ENCODE results near the gene NUDT1.

NUDT1 gene

DNA sequence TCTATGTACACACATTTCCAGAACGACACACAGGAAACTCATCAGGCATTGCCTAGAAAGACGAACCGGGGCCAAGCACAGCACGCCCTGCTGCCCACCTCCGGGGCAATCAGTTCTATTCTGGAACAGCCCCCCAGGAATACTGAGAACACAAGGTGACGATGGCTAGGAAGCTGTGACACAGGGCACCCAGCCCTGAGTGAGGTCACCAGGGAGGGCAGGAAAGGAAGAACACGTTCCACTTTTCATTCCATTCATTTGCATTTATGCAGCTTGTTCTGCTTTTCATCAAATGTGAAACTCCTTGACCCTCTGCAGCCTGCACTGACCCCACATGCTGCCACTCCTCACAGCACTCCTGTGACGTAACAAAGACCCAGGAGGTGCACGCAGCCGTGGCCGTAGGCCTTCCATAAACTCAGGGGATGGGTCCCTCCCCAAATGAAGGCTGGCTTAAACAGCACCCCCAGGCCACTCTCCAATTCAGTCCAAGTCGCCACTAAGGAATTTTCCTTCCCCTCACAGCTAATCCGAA is 38.2 kb upstream of the NUDT1 start:
- no peak overlapping the region for H3K18ac ChIP-seq (ENCODE audit: low read length)
- H3K79me1 ChIP-seq (ENCODE audit: low read length), result no peaks in the 10 kb centered on the region
- H3K4ac ChIP-seq (ENCODE audit: low read depth, low read length), result no peak overlapping the region
- WGBS (ENCODE audit: extremely low coverage, insufficient coverage, insufficient read length), result no CpG with 5 or more reads among the region's 13 CpGs
- H3K23ac ChIP-seq (ENCODE audit: low read length), result no peak overlapping the region
- no peaks in the 10 kb centered on the region for H3K79me2 ChIP-seq (ENCODE audit: control insufficient read depth, insufficient read depth, low read length, poor library complexity)
- H3K27ac ChIP-seq (ENCODE audit: low read depth, low read length), result peak overlapping the region; percentile 7
- no peak overlapping the region for H4K12ac ChIP-seq (ENCODE audit: low read depth, low read length)
- H2BK120ac ChIP-seq (ENCODE audit: insufficient read depth, low read length, poor library complexity), result no peak overlapping the region
- H3K27me3 ChIP-seq (ENCODE audit: insufficient read depth, low read length), result no peaks in the 10 kb centered on the region
- peaks cover 4% of the 10 kb centered on the region for H3K9me3 ChIP-seq (ENCODE audit: insufficient read depth, low read depth, low read length)
- no peak overlapping the region for H2BK5ac ChIP-seq (ENCODE audit: low read depth, low read length, poor library complexity)
- no peak overlapping the region for H3K9ac ChIP-seq (ENCODE audit: low read length)
- H4K91ac ChIP-seq (ENCODE audit: low read depth, low read length), result no peak overlapping the region
- H4K8ac ChIP-seq (ENCODE audit: low read depth, low read length), result no peak overlapping the region
- peaks cover 36% of the 10 kb centered on the region in 2 experiments for H3K36me3 ChIP-seq (ENCODE audit: control insufficient read depth in 1 of 2, insufficient read depth in 2 of 2, low read length in 2 of 2)
- H3K4me1 ChIP-seq (ENCODE audit: control insufficient read depth in 1 of 2, insufficient read depth in 2 of 2, low read length in 2 of 2), result peaks cover 14 to 27% of the 10 kb centered on the region in 2 experiments
- no peak overlapping the region for H3K14ac ChIP-seq (ENCODE audit: low read length)
- no peak overlapping the region for H2AK5ac ChIP-seq (ENCODE audit: low read length)
- no peak overlapping the region for H2BK12ac ChIP-seq (ENCODE audit: low read length)
- no peak for DNase-seq
- H2AFZ ChIP-seq (ENCODE audit: insufficient read depth, low read length, poor library complexity), result no peak overlapping the region
- H3K4me3 ChIP-seq (ENCODE audit: low read depth, low read length), result no peak overlapping the region
- peak overlapping the region; percentile 22 for H3K4me2 ChIP-seq (ENCODE audit: low read length)

DNA sequence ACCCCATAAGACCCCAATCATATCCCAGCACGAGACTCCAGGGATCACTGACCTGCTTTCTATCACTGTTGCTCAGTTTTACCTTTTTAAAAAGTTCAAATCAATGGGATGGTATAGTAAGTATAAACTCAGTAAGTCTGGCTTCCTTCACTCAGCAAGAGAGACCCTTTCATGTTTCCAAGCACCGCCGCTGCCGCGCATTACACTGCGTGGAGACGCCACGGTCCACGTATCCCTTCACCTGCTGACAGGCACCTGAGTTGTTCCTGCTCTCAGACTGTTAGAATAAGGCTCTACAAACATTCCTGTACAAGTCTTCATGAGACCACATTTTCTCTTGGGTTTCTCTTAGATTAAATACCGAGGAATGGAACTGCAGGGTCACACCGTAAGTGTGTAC is 37.6 kb upstream of the NUDT1 start:
- Histone ChIP-seq H3K9me3 (ENCODE audit: insufficient read depth, low read depth, low read length) (peaks cover 4% of the 10 kb centered on the region), H3K27me3 (ENCODE audit: insufficient read depth, low read length) (no peaks in the 10 kb centered on the region), H2BK5ac (ENCODE audit: low read depth, low read length, poor library complexity) (no peak overlapping the region), H3K4me3 (ENCODE audit: low read depth, low read length) (no peak overlapping the region), H4K91ac (ENCODE audit: low read depth, low read length) (no peak overlapping the region), H3K9ac (ENCODE audit: low read length) (no peak overlapping the region), H3K4me1 (ENCODE audit: control insufficient read depth in 1 of 2, insufficient read depth in 2 of 2, low read length in 2 of 2) (peaks cover 14 to 27% of the 10 kb centered on the region in 2 experiments), H3K27ac (ENCODE audit: low read depth, low read length) (no peak overlapping the region), H3K36me3 (ENCODE audit: control insufficient read depth in 1 of 2, insufficient read depth in 2 of 2, low read length in 2 of 2) (peaks cover 33 to 34% of the 10 kb centered on the region in 2 experiments), H2AFZ (ENCODE audit: insufficient read depth, low read length, poor library complexity) (no peak overlapping the region), H3K79me1 (ENCODE audit: low read length) (no peaks in the 10 kb centered on the region), H3K79me2 (ENCODE audit: control insufficient read depth, insufficient read depth, low read length, poor library complexity) (no peaks in the 10 kb centered on the region), H2BK12ac (ENCODE audit: low read length) (no peak overlapping the region), H4K12ac (ENCODE audit: low read depth, low read length) (no peak overlapping the region), H2AK5ac (ENCODE audit: low read length) (no peak overlapping the region), H3K4me2 (ENCODE audit: low read length) (peak overlapping the region; percentile 22), H3K18ac (ENCODE audit: low read length) (no peak overlapping the region), H4K8ac (ENCODE audit: low read depth, low read length) (no peak overlapping the region), H3K4ac (ENCODE audit: low read depth, low read length) (no peak overlapping the region), H2BK120ac (ENCODE audit: insufficient read depth, low read length, poor library complexity) (no peak overlapping the region), H3K23ac (ENCODE audit: low read length) (no peak overlapping the region), H3K14ac (ENCODE audit: low read length) (no peak overlapping the region)
- no CpG with 5 or more reads among the region's 11 CpGs for WGBS (ENCODE audit: extremely low coverage, insufficient coverage, insufficient read length)
- no peak for DNase-seq

DNA sequence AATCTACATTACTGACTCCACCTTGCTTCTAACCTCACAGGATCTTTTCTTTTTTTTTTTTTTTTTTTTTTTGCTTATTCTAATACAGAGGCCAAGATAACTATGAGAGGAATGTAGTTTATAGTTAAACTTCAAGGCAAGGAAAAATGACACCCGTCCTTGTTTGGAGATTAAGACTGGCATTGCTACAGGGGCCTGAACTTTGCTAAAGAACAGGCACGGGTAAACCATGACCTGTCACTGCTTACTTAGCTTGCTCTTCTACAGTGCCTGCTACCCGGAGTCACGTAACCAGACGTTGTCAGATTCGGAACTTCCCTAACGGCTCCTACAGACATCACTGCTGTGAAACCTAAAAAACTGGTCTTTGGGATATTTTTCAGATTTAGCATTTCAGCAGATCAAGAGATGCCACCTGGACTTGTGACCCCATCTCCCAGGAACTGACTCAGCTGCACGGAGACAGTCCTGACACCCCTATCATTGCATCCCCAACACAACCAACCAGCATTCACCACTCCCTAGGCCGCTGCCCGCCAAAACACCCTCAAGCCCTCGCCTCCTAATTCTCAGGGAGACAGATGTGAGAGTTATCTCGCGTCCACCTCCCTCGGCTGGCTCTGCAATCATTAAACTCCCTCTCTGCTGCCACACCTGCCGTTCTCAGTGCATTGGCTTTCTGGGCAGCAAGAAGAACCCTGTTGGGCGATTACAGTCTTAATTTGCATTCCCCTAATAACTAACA is 36.8 kb upstream of the NUDT1 start:
- H4K91ac ChIP-seq (ENCODE audit: low read depth, low read length), result no peak overlapping the region

DNA sequence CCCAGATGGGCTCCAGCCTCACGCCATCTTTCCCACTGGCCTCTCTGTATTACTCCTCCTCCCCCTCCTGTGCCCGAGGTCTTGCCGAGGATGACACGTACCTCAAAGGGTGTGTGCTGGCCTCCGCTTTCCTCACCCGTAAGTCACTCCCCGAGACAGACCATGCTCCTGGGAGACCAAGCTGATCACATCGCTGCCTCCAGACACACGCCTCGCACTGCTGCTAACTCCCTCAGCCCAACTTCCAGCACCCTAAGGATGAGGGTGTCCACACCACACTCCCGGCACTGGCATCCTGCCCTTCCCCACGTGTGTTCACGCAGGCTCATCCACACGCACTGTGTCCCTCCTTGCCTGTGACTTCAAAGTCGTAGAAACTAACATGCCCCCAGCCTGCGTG is 33.3 kb upstream of the NUDT1 start:
- Histone ChIP-seq H2BK120ac (ENCODE audit: insufficient read depth, low read length, poor library complexity) (no peak overlapping the region), H2AK5ac (ENCODE audit: low read length) (no peak overlapping the region), H4K91ac (ENCODE audit: low read depth, low read length) (no peak overlapping the region), H3K27ac (ENCODE audit: low read depth, low read length) (no peak overlapping the region), H3K23ac (ENCODE audit: low read length) (no peak overlapping the region), H3K79me2 (ENCODE audit: control insufficient read depth, insufficient read depth, low read length, poor library complexity) (no peaks in the 10 kb centered on the region), H3K4me1 (ENCODE audit: control insufficient read depth in 1 of 2, insufficient read depth in 2 of 2, low read length in 2 of 2) (peaks cover 7 to 16% of the 10 kb centered on the region in 2 experiments), H2BK12ac (ENCODE audit: low read length) (no peak overlapping the region), H3K36me3 (ENCODE audit: control insufficient read depth in 1 of 2, insufficient read depth in 2 of 2, low read length in 2 of 2) (peaks cover 44 to 46% of the 10 kb centered on the region in 2 experiments), H3K9me3 (ENCODE audit: insufficient read depth, low read depth, low read length) (no peaks in the 10 kb centered on the region), H3K4me2 (ENCODE audit: low read length) (no peak overlapping the region), H2AFZ (ENCODE audit: insufficient read depth, low read length, poor library complexity) (no peak overlapping the region), H2BK5ac (ENCODE audit: low read depth, low read length, poor library complexity) (no peak overlapping the region), H4K12ac (ENCODE audit: low read depth, low read length) (no peak overlapping the region), H3K27me3 (ENCODE audit: insufficient read depth, low read length) (no peaks in the 10 kb centered on the region), H3K4ac (ENCODE audit: low read depth, low read length) (no peak overlapping the region), H4K8ac (ENCODE audit: low read depth, low read length) (no peak overlapping the region), H3K18ac (ENCODE audit: low read length) (no peak overlapping the region), H3K14ac (ENCODE audit: low read length) (no peak overlapping the region), H3K79me1 (ENCODE audit: low read length) (no peaks in the 10 kb centered on the region), H3K4me3 (ENCODE audit: low read depth, low read length) (no peak overlapping the region), H3K9ac (ENCODE audit: low read length) (no peak overlapping the region)
- WGBS (ENCODE audit: extremely low coverage, insufficient coverage, insufficient read length), result no CpG with 5 or more reads among the region's 16 CpGs
- DNase-seq, result no peak

More for the DNA sequence above, 36.8 kb upstream of the NUDT1 start:
- Histone ChIP-seq H3K27ac (ENCODE audit: low read depth, low read length) (no peak overlapping the region), H2BK120ac (ENCODE audit: insufficient read depth, low read length, poor library complexity) (no peak overlapping the region), H2AK5ac (ENCODE audit: low read length) (no peak overlapping the region), H3K4ac (ENCODE audit: low read depth, low read length) (no peak overlapping the region), H4K12ac (ENCODE audit: low read depth, low read length) (no peak overlapping the region), H3K36me3 (ENCODE audit: control insufficient read depth in 1 of 2, insufficient read depth in 2 of 2, low read length in 2 of 2) (peaks cover 25 to 27% of the 10 kb centered on the region in 2 experiments), H4K8ac (ENCODE audit: low read depth, low read length) (no peak overlapping the region), H3K18ac (ENCODE audit: low read length) (no peak overlapping the region), H3K27me3 (ENCODE audit: insufficient read depth, low read length) (no peaks in the 10 kb centered on the region), H3K9ac (ENCODE audit: low read length) (no peak overlapping the region), H2BK5ac (ENCODE audit: low read depth, low read length, poor library complexity) (no peak overlapping the region), H3K14ac (ENCODE audit: low read length) (no peak overlapping the region), H2BK12ac (ENCODE audit: low read length) (no peak overlapping the region), H3K79me1 (ENCODE audit: low read length) (no peaks in the 10 kb centered on the region), H3K9me3 (ENCODE audit: insufficient read depth, low read depth, low read length) (no peaks in the 10 kb centered on the region), H3K23ac (ENCODE audit: low read length) (no peak overlapping the region), H3K4me3 (ENCODE audit: low read depth, low read length) (no peak overlapping the region), H3K4me2 (ENCODE audit: low read length) (no peak overlapping the region), H2AFZ (ENCODE audit: insufficient read depth, low read length, poor library complexity) (no peak overlapping the region), H3K4me1 (ENCODE audit: control insufficient read depth in 1 of 2, insufficient read depth in 2 of 2, low read length in 2 of 2) (peaks cover 14 to 27% of the 10 kb centered on the region in 2 experiments), H3K79me2 (ENCODE audit: control insufficient read depth, insufficient read depth, low read length, poor library complexity) (no peaks in the 10 kb centered on the region)
- no CpG with 5 or more reads among the region's 16 CpGs for WGBS (ENCODE audit: extremely low coverage, insufficient coverage, insufficient read length)
- DNase-seq, result no peak

All from trophoblast cell (in vitro differentiated cells and primary cell).